Bronchus fibroblast of lung (primary cell): ENCODE results near the gene MANF. TPM values are rescaled to one million over a fixed set of nuclear protein-coding genes. Genes with fewer than 3 reads are reported as not detected.

ENCODE experiments used
- total RNA-seq: library from RNA; depleted of rRNA; stranded (reverse); fragments of >200 nt; gene quantifications from 2 replicates; pipeline ENCODE4 v1.2.3, GENCODE V29; 2015

MANF gene
- 78.0 and 87.9 TPM in 2 replicates for total RNA-seq

GRCh38 chr3:51384726-51385473 lies at the start of gene MANF:
Gene MANF (plus strand): TSS chr3:51385291. CDS start chr3:51385343, 52 bp downstream.

GRCh38 chr3:51391075-51391565 lies 6.0 kb downstream of the MANF start, which contains the start of gene RBM15B:
Gene RBM15B (plus strand): TSS chr3:51391285. CDS start chr3:51391400, 115 bp downstream.

Other genes starting within 250 kb of the MANF start
- 21.9 and 23.2 TPM in 2 replicates for gene RBM15B, start 6.0 kb downstream of the MANF start, total RNA-seq
- gene DCAF1, start 114.7 kb downstream of the MANF start, total RNA-seq = 7.7 and 10.8 TPM in 2 replicates
- 7.4 and 7.6 TPM in 2 replicates for gene RAD54L2, start 153.4 kb downstream of the MANF start, total RNA-seq